ENCODE measurements around the gene SEC31A. TPM values are rescaled to one million over a fixed set of nuclear protein-coding genes. Genes with fewer than 3 reads are reported as not detected.

The SEC31A gene
- total RNA-seq, 4 donors from 2014 or later: 195 to 283 (median 268) TPM

GRCh38 chr4:82786828-82787227 is 104.1 kb downstream of the SEC31A start:
- H3K27me3 ChIP-seq: no peaks in the 10 kb centered on the region
- no peak overlapping the region for H3K4me3 ChIP-seq
- TF ChIP-seq POLR2A (IDR thresholded peaks at IDR 0.05): no peak
- no peak for TF ChIP-seq CTCF (IDR thresholded peaks at IDR 0.05)
- H3K4me1 ChIP-seq: peaks cover 0 to 16% (median 0%) of the 10 kb centered on the region in 4 donors
- no peaks in the 10 kb centered on the region for H3K36me3 ChIP-seq
- DNase-seq: no peak
- no peak overlapping the region for H3K27ac ChIP-seq
- H3K9me3 ChIP-seq: no peaks in the 10 kb centered on the region

GRCh38 chr4:82785611-82786400 is 105.1 kb downstream of the SEC31A start:
- Histone ChIP-seq H3K36me3 (no peaks in the 10 kb centered on the region), H3K4me3 (no peak overlapping the region), H3K27ac (peak overlapping the region in 1 of 4 donors; percentile 29), H3K4me1 (peaks cover 0 to 26% (median 0%) of the 10 kb centered on the region in 4 donors), H3K27me3 (no peaks in the 10 kb centered on the region), H3K9me3 (no peaks in the 10 kb centered on the region)
- TF ChIP-seq CTCF (IDR thresholded peaks at IDR 0.05) (no peak), POLR2A (IDR thresholded peaks at IDR 0.05) (no peak)
- DNase-seq: no peak

- Histone ChIP-seq H3K36me3 (no peaks in the 10 kb centered on the region), H3K27me3 (no peaks in the 10 kb centered on the region), H3K4me1 (peaks cover 0 to 33% (median 0%) of the 10 kb centered on the region in 4 donors), H3K9me3 (no peaks in the 10 kb centered on the region), H3K4me3 (no peak overlapping the region), H3K27ac (no peak overlapping the region)
- DNase-seq: no peak
- TF ChIP-seq CTCF (IDR thresholded peaks at IDR 0.05): no peak
Observed at GRCh38 chr4:82784681-82785610, 106.0 kb downstream of the SEC31A start.

GRCh38 chr4:82782626-82783345 is 108.2 kb downstream of the SEC31A start:
- no peak for TF ChIP-seq POLR2A (IDR thresholded peaks at IDR 0.05)
- no peak for TF ChIP-seq CTCF (IDR thresholded peaks at IDR 0.05)
- Histone ChIP-seq H3K4me1 (peaks cover 0 to 33% (median 0%) of the 10 kb centered on the region in 4 donors), H3K27me3 (no peaks in the 10 kb centered on the region), H3K4me3 (no peak overlapping the region), H3K27ac (no peak overlapping the region), H3K9me3 (no peaks in the 10 kb centered on the region), H3K36me3 (no peaks in the 10 kb centered on the region)
- no peak for DNase-seq

GRCh38 chr4:82780752-82781231 is 110.2 kb downstream of the SEC31A start:
- H3K9me3 ChIP-seq: no peaks in the 10 kb centered on the region
- peak; percentile 24 to 76 (median 72) for DNase-seq
- no peaks in the 10 kb centered on the region for H3K36me3 ChIP-seq
- H3K27me3 ChIP-seq: no peaks in the 10 kb centered on the region
- peak overlapping the region in 2 of 4 donors; percentile 8 to 15 for H3K27ac ChIP-seq
- H3K4me1 ChIP-seq: peaks cover 0 to 30% (median 0%) of the 10 kb centered on the region in 4 donors
- TF ChIP-seq POLR2A (IDR thresholded peaks at IDR 0.05): no peak
- TF ChIP-seq CTCF (IDR thresholded peaks at IDR 0.05): no peak
- H3K4me3 ChIP-seq: no peak overlapping the region

All from Peyer's patch (tissue), 4 donors.